GM18867 (cell line): ENCODE results near the gene GPD1L.

Experiments used
- ATAC-seq: cut with Tn5 transposase; IDR thresholded peaks from one replicate; pipeline ENCODE4 v1.9.1; 2021; ENCODE audit warnings: mild to moderate bottlenecking, moderate library complexity; ENCODE audit not compliant: unreplicated experiment

Gene GPD1L

GRCh38 chr3:32132706-32133105, 26.3 kb downstream of the GPD1L start:
- no peak for ATAC-seq

DNA sequence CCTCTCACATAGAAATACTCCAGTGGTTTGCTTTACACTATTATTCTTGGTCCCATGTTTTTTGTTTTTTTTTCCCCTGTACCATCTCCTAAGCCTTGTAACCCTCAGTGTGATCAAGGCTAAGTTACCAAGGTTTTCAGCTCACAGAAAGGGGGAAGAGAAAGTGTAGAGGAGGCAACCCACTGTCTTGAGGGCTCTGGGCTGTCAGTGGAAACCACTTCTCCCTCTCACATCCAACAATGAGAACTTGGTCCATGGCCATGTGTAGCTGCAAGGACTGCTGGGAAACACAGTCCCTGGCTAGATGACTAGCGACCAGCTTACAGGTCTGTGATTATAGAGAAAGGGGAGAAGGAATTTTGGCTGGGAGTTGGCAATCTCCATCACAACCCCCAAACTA, 30.3 kb downstream of the GPD1L start:
- no peak for ATAC-seq

GRCh38 chr3:32137870-32138269, 31.4 kb downstream of the GPD1L start:
- no peak for ATAC-seq

DNA sequence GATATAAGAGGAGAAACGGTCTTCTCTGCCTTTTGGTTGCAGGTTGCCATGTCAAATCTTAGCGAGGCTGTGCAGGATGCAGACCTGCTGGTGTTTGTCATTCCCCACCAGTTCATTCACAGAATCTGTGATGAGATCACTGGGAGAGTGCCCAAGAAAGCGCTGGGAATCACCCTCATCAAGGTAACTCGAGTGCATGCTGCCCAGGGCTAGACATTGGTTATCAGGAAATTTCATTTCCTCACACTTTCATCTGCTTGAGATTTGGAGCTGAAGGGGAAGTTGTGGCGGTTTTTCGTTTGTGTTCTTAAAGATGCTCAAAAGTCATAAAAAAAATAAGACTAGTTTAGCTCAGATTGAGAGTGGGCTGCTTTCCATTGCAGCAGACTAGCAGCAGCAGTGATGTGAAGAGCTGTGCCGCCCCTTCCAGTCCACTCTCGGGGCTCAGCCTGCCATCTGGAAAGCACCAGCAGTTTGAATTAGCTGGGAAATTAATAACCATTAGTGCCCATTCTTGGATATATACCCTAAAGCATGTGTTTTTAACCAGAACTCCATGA, 32.2 kb downstream of the GPD1L start:
- ATAC-seq = no peak

- no peak for ATAC-seq
Measured at GRCh38 chr3:32140943-32141342, 34.5 kb downstream of the GPD1L start.

DNA sequence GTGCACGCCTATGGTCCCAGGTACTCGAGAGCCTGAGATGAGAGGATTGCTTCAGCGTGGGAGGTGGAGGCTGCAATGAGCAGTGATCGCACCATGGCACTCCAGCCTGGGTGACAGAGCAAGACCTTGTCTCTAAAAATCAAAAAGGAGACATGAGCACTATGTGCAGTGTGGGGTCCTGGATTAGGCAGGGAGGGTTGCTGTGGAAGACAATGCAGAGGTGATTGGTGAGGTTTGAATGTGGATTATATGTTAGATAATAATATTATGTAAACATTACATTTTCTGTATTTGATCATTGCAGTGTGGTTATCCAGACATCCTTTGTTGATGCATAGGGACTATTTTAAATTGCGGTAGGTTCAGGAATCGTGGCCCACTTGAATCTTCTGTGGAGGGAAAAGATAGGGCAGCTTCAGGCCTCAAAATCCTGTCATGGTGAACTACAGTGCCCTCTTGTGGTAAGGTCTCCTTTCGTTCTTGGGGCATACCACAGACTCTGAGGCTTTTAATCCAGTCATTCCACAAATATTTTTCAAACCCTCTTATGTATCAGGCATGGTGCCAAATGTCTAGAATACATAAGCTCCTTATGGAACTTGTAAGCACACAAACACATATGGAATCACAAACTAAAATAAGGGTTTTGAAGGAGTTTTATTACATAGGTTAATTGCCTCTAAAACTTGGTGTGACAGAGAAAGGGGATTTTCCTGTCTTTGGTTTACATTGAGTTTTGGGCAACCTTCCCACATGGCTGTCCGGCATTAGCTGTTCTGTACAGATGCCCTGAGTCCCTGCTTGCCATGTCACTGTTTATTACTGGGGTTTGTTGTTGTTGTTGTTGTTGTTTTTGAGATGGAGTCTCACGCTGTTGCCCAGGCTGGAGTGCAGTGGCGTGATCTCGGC, 37.7 kb downstream of the GPD1L start:
- ATAC-seq = peak; percentile 83

DNA sequence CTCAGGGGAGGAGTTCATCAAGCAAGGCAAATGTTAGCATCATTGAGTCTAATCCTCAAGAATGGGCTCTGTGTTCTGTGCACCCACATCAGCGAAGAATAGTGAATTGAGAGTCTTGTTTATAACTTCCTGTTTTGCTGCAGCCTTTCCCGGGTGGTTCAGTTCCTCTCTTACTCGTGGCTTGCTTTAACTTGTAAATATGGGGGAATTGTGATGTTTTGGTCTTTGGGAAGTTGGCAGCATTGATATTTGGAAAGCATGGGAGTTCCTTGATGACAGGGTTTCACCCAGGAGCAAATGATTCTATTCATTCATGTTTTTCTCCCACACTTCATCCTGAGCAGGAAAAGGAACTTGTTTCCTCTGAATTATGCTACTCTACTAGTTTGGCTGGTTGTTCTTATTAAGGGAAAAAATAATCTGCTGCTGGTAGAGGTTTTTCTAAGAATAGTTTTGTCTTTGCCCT, 40.4 kb downstream of the GPD1L start:
- no peak for ATAC-seq

DNA sequence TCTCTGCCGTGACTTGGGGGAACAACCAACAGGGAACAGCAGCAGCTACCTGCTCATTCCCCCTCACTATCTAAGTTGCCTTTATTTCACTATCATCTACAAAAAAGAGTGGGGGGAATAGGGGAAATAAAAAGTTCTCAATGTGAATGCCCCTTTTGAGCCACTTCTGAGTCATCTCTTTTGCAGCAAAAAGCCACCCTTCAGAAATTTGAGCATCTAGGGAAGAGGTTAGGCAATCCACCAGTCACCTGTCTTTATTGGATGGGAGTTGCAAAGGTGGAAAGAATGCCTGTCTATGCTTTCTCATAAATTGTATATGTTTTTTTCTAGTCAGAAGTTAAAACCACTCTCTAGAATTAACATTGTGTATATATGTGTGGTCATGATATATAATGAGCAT, 41.1 kb downstream of the GPD1L start:
- no peak for ATAC-seq

DNA sequence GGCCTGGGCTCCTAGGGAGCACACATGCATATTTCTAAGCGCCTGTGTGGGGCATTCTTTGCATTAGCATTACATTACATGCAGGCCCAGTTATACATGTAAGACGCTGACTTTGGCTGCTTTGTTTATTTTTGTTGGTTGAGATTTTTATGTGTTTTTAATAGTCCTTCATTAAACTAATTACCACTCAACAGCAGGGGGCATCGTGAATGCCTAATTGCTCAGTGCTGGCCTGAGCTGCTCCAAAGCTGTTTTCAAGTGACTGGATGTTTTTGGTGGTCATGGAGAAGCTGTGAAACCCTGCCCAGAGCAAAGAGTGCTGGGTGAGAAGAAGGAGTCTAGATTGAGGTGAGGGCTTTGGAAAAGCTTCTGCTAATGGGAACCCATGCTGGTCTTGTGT, 41.5 kb downstream of the GPD1L start:
- no peak for ATAC-seq

- ATAC-seq = no peak
Measured at GRCh38 chr3:32148351-32148750, 41.9 kb downstream of the GPD1L start.

DNA sequence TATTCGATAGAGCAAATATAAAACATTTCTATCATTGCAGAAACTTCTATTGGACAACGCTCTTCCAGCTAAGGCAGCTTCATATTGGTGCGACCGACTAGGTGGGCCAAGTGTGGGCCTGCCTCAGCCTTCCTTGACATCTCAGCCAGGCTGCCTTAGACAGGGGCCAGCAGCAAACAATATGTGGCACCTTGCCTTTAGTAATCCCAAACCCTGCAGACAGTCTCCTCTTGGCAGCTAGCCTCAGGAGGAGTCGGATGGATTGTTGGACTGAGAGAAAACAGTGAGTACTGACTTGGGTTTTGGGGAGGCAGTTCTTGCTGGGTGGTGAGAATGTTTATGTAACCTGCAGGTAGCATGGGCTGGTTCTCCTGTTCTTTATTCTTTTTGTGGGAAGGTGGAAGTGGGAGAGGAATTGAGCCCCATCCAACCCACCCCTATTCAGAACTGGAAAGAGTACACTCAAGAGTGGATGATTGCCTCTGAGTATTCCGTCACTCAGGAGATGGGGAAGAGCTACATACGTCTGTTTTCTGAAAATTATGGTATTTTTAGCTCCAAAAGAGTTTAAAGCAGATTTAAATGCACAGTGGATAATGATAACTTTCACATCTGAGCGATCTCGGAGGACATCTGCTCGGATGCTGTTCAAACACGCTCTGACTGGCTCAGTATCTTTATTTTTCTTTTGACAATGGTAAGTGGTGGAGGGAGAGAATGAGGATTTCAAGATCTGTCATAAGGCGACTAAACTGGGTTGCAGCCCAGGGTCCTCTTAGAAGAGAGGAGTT, 47.2 kb downstream of the GPD1L start:
- ATAC-seq = no peak

- no peak for ATAC-seq
Measured at GRCh38 chr3:32154205-32154579, 47.8 kb downstream of the GPD1L start.

- no peak for ATAC-seq
Measured at GRCh38 chr3:32155117-32155516, 48.7 kb downstream of the GPD1L start.

DNA sequence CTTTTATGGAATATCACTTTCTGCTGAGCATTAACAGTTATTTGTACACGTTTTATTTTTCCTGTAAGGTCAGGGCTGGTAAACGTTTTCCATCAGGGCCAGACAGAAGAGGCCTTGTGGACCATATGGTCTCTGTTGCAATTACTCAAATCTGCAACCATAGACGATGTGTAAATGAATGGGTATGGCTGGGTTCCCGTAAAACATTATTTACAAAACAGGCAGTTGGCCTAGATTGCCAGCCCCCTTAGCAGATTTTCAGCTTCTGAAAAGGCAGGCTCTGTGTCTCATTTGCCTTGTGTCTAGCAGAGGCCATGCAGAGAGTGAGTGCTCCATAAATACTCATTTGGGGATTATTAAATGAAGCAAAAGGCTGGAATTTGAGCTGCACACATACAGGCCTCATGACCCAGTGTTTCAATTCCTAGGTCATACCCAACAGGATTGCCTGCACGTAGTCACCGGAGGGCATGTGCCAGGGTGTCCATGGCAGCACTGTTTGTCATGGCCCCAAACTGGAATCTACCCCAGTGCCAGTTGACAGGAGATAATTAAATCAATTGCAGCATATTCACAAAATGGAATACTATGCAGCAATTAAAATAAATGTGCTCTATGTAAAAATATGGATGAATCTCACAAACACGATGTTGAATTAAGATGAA, 51.3 kb downstream of the GPD1L start:
- no peak for ATAC-seq

GRCh38 chr3:32160706-32161214, 54.3 kb downstream of the GPD1L start:
- ATAC-seq = no peak

DNA sequence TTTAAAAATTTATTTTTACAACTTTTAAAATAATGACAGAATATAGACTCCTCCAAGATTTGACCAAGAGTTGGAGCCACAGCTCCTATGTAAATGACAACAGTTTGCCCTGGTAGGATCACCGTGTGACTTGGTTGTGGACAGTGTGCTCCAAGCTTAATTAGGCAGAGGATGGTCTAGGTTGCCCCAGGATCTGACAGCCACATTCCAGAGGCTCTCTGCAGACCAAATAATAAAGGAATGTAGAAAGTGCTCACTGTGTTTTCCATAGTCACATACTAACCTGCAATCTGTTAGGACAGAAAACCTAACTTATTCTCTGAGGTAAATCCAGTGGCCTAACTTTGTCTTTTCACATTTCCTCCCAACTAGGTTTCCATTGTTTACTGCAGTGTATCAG, 59.0 kb downstream of the GPD1L start:
- ATAC-seq = no peak

GRCh38 chr3:32166654-32167053, 60.2 kb downstream of the GPD1L start:
- no peak for ATAC-seq

GRCh38 chr3:32172420-32172819, 66.0 kb downstream of the GPD1L start:
- ATAC-seq = no peak

DNA sequence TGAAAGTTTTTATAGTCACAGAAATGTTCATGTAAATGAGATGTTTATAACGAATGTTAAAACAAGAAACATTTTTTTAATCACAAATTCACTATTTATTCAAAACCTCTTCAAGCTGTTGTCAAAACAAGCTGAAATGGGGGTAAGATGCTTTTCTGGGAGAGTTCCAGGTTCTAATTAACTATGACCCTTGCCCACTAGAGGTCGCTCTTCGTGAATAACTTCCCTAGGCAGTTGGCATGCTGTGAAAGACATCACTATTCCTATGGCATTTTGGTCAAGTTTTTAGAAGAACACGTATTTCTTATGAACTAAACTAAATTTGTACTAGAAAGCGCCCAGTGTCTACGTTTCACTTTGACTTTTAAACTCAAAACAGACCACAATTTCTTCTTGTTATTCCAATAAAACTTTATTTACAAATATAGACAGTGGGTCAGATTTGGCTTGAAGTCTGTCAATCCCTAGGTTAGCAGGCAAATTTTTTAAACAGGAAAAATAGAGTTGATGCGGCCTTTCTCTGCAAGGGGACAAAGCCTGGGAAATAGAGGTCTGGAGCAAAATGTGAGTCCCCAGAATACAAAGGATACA, 69.3 kb downstream of the GPD1L start:
- ATAC-seq = no peak

DNA sequence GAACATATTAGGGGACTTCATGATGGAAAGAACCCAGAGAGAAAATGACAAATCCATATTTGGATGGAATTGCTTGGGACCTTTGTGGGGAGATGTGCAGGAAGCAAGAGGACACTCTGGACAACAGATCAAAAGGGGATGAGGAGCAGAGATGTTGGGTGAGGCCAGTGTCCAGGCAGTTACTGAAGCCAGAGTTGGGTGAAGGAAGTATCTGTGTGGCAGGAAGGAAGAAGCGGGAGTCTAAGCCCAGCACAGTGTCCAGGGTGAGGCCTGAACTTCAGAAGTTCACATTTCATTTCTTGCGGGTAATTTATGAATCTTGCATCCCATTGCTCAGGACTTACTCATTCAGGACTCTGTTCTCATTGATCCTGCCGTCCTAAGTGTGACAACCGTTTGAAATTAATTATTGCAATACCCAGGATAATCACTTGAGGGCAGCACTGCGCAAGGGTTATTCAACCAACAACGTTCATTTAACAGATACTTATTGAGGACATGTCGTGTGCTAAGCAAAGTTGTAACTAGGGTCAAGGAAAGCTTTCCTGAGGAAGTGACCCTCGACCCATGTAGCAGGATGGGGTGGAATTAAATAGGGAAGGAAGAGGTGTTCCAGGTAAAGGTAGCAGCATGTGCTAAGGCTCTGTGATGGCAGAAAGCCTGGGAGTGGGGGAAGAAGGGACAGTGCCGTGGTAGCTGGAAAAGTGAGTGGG, 70.7 kb downstream of the GPD1L start:
- ATAC-seq = peak; percentile 67
